Mesothelial cell of epicardium (in vitro differentiated cells): ENCODE data around the gene ARHGEF37. TPM values are rescaled to one million over a fixed set of nuclear protein-coding genes. Genes with fewer than 3 reads are reported as not detected.

ENCODE experiments used
- DNase-seq, 2 experiments: peaks; one replicate each; pipeline ENCODE4 v3.0.0; 2021; ENCODE audit warnings: low spot score in 2 of 2; ENCODE audit not compliant: unreplicated experiment in 2 of 2
- H3K27ac Mint-ChIP-seq: 2 replicates; pipeline ENCODE4 v1.8.0; 2021; ENCODE audit warnings: mixed read lengths
- H3K27me3 Mint-ChIP-seq: 2 replicates; pipeline ENCODE4 v1.8.0; 2021; ENCODE audit warnings: low read depth, mixed read lengths
- H3K36me3 Mint-ChIP-seq: 2 replicates; pipeline ENCODE4 v1.8.0; 2021; ENCODE audit warnings: mixed read lengths
- H3K4me1 Mint-ChIP-seq: 2 replicates; pipeline ENCODE4 v1.8.0; 2021; ENCODE audit warnings: mixed read lengths
- H3K4me3 Mint-ChIP-seq: 2 replicates; pipeline ENCODE4 v1.8.0; 2021; ENCODE audit warnings: mild to moderate bottlenecking, moderate library complexity, mixed read lengths
- H3K9me3 Mint-ChIP-seq: 2 replicates; pipeline ENCODE4 v1.8.0; 2021; ENCODE audit warnings: mixed read lengths
- total RNA-seq: library from RNA; stranded (reverse); gene quantifications from 3 replicates; pipeline ENCODE4 v1.2.1, GENCODE V29; 2021
- TF ChIP-seq, protein P1 (sequence below): fragments of 200-600 bp; sonication (generic); IDR thresholded peaks from one replicate; pipeline ENCODE4 v1.5.0; 2021; ENCODE audit warnings: antibody characterized with exemption; ENCODE audit not compliant: unreplicated experiment

The ARHGEF37 gene
- total RNA-seq, 1 donor from 2014 or later, result 10.1 TPM

DNA sequence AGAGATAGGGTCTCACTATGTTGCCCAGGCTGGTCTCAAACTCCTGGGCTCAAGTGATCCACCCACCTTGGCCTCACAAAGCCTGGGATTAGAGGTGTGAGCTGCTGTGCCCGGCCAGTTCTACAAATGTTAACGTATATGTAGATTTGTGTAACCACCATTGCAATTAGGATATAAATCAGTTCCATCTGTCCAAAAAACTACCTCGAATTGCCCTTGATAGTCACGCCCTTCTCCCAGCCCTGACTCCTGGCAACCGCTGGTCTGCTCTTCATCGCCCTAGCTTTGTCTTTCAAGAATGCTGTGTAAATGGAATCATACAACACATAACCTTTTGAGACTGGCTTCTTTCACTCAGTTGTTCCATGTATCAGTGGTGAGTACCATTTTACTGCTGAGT lies 102.7 kb downstream of the ARHGEF37 start:
- H3K4me1 Mint-ChIP-seq, result no peaks in the 10 kb centered on the region
- TF ChIP-seq, protein P1, sequence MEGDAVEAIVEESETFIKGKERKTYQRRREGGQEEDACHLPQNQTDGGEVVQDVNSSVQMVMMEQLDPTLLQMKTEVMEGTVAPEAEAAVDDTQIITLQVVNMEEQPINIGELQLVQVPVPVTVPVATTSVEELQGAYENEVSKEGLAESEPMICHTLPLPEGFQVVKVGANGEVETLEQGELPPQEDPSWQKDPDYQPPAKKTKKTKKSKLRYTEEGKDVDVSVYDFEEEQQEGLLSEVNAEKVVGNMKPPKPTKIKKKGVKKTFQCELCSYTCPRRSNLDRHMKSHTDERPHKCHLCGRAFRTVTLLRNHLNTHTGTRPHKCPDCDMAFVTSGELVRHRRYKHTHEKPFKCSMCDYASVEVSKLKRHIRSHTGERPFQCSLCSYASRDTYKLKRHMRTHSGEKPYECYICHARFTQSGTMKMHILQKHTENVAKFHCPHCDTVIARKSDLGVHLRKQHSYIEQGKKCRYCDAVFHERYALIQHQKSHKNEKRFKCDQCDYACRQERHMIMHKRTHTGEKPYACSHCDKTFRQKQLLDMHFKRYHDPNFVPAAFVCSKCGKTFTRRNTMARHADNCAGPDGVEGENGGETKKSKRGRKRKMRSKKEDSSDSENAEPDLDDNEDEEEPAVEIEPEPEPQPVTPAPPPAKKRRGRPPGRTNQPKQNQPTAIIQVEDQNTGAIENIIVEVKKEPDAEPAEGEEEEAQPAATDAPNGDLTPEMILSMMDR, result no peak
- no peak overlapping the region for H3K27ac Mint-ChIP-seq
- no peaks in the 10 kb centered on the region for H3K36me3 Mint-ChIP-seq
- H3K4me3 Mint-ChIP-seq, result no peak overlapping the region
- DNase-seq, result no peak
- no peaks in the 10 kb centered on the region for H3K9me3 Mint-ChIP-seq
- peaks cover 40% of the 10 kb centered on the region for H3K27me3 Mint-ChIP-seq

DNA sequence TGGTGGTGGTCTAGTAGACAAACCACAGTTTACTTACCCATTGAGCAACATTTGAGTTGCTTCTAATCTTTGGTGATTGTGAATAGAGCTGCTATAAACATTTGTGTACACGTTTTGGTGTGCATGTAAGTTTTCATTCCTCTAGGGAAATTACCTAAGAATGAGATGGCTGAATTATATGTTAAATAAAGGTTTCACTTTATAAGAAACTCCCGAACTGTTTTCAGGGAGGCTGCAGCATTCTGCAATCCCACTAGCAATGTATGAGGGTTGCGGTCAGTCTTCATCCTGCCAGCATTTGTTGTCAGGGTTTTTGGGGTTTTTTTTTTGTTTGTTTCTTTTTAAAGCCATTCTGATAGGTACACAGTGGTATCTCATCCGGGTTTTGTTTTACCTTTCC lies 103.1 kb downstream of the ARHGEF37 start:
- H3K36me3 Mint-ChIP-seq, result no peaks in the 10 kb centered on the region
- H3K4me3 Mint-ChIP-seq, result no peak overlapping the region
- H3K27ac Mint-ChIP-seq, result no peak overlapping the region
- TF ChIP-seq, protein P1, result no peak
- no peak for DNase-seq
- H3K27me3 Mint-ChIP-seq, result peaks cover 45% of the 10 kb centered on the region
- no peaks in the 10 kb centered on the region for H3K4me1 Mint-ChIP-seq
- no peaks in the 10 kb centered on the region for H3K9me3 Mint-ChIP-seq

Other genes starting within 250 kb of the ARHGEF37 start
- gene GRPEL2, start 236.0 kb upstream of the ARHGEF37 start, total RNA-seq, result 13.9 to 15.4 TPM (median 14.9 TPM) in 3 replicates
- gene PCYOX1L, start 223.5 kb upstream of the ARHGEF37 start, total RNA-seq, result 23.2 to 23.6 TPM (median 23.5 TPM) in 3 replicates
- gene IL17B, start 202.2 kb upstream of the ARHGEF37 start, total RNA-seq, result 0.34 TPM in 1 of 3 replicates, not detected in the others
- 246 to 254 TPM (median 248 TPM) in 3 replicates for gene CSNK1A1, start 30.1 kb upstream of the ARHGEF37 start, total RNA-seq
- 0.99 to 1.3 TPM (median 1.00 TPM) in 3 replicates for gene PPARGC1B, start 148.8 kb downstream of the ARHGEF37 start, total RNA-seq